Loucy (cell line): ENCODE measurements around the gene STK4.

Experiments
- EZH2phosphoT487 ChIP-seq: fragments of 200-600 bp; IDR thresholded peaks from 2 replicates; pipeline ENCODE4 v1.6.1; 2018; ENCODE audit warnings: antibody characterized with exemption, mild to moderate bottlenecking, moderate library complexity, borderline replicate concordance
- TF ChIP-seq, protein P1 (sequence below): fragments of 200-600 bp; sonication (generic); conservative IDR thresholded peaks from 2 replicates; pipeline ENCODE4 v1.5.1; 2014; ENCODE audit warnings: mild to moderate bottlenecking, antibody characterized with exemption, low read length

DNA sequence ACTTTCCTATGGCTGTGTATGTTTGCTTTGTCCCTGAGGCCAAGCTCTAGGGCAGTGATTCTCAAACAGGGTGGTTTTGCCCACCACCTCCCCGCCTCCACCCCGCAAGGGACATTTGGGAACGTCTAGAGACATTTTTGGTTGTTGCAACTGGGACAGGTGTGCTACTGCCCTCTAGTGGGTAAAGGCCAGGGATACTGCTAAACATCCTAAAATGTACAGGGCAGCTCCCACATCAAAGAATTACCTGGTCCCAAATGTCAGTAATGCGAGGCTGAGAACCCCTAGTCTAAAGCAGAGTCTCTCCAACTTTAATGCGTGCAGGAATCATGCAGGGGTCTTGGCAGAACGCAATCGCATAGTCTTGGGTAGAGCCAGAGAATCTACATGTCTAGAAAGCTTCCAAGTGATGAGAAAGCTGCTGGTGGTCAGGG is 129.5 kb downstream of the STK4 start:
- TF ChIP-seq, protein P1, sequence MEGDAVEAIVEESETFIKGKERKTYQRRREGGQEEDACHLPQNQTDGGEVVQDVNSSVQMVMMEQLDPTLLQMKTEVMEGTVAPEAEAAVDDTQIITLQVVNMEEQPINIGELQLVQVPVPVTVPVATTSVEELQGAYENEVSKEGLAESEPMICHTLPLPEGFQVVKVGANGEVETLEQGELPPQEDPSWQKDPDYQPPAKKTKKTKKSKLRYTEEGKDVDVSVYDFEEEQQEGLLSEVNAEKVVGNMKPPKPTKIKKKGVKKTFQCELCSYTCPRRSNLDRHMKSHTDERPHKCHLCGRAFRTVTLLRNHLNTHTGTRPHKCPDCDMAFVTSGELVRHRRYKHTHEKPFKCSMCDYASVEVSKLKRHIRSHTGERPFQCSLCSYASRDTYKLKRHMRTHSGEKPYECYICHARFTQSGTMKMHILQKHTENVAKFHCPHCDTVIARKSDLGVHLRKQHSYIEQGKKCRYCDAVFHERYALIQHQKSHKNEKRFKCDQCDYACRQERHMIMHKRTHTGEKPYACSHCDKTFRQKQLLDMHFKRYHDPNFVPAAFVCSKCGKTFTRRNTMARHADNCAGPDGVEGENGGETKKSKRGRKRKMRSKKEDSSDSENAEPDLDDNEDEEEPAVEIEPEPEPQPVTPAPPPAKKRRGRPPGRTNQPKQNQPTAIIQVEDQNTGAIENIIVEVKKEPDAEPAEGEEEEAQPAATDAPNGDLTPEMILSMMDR, result peak; percentile 87
- TF ChIP-seq EZH2phosphoT487, result no peak
